Body of pancreas (tissue), 4 donors: Measurements from ENCODE around the gene CYP26C1. TPM values are rescaled to one million over a fixed set of nuclear protein-coding genes. Genes with fewer than 3 reads are reported as not detected.

Source experiments
- ATAC-seq: fragments of 150-250 bp; one replicate; pipeline ENCODE4 v1.9.1; 2016
- DNase-seq, 4 donors: peaks; one replicate each; pipeline ENCODE4 v3.0.0-alpha.2; 2019
- H3K27ac ChIP-seq, 4 donors: fragments of 200-600 bp; sonication (generic); 1 replicate in 3 of 4; 2 replicates in 1 of 4; pipeline versions ENCODE4 v1.5.1 to v1.6.1; 2016 to 2019; ENCODE audit warnings: mild to moderate bottlenecking in 1 of 4, mixed read lengths in 1 of 4, moderate library complexity in 1 of 4
- H3K27me3 ChIP-seq, 2 donors: fragments of 200-600 bp; sonication (generic); one replicate each; pipeline ENCODE4 v1.6.0; 2016; ENCODE audit warnings: mild to moderate bottlenecking in 1 of 2
- H3K36me3 ChIP-seq, 2 donors: fragments of 200-600 bp; sonication (generic); replicated peaks in 1 of 2; 2 replicates each; pipeline ENCODE4 v1.5.1; 2016; ENCODE audit warnings: low read depth in 2 of 2; ENCODE audit not compliant: insufficient read depth in 1 of 2
- H3K4me1 ChIP-seq: fragments of 200-600 bp; sonication (generic); one replicate; pipeline ENCODE4 v1.6.0; 2016
- H3K4me3 ChIP-seq, 2 donors: fragments of 200-600 bp; sonication (generic); 1 replicate in 1 of 2; 2 replicates in 1 of 2; pipeline ENCODE4 v1.5.1; 2016 to 2019
- H3K9me3 ChIP-seq, 3 donors: fragments of 200-600 bp; sonication (generic); 1 replicate in 2 of 3; 2 replicates in 1 of 3; pipeline ENCODE4 v1.5.1; 2016
- POLR2A ChIP-seq, 3 donors: fragments of 450-650 bp; IDR thresholded peaks; one replicate each; pipeline ENCODE4 v1.6.1; 2016; ENCODE audit warnings: antibody characterized with exemption in 3 of 3, mild to moderate bottlenecking in 2 of 3
- WGBS, 2 donors: methylation state at CpG; one replicate each; pipeline ENCODE4 v1.1.5; 2017; 5-methylcytosine and 5-hydroxymethylcytosine counted together
- intact Hi-C: fragments of 100-400 bp; cut with DNase I; formaldehyde crosslinking; loops from one replicate; pipeline ENCODE4 v1.15.1; 2023
- total RNA-seq, 2 donors: library from RNA; depleted of rRNA; stranded (reverse); fragments of >200 nt; gene quantifications; one replicate each; pipeline ENCODE4 v1.1.0, GENCODE V29; 2016
- TF ChIP-seq, protein P1 (sequence below), 7 experiments: fragments of 450-650 bp in 4 of 7; fragments of 200-600 bp in 3 of 7; sonication (generic) in 3 of 7; IDR thresholded peaks; one replicate each; pipeline ENCODE4 v1.5.1; 2016 to 2019; ENCODE audit warnings: antibody characterized with exemption in 7 of 7

CYP26C1 gene
- total RNA-seq, 2 donors from 2014 or later: 0.33 to 0.52 TPM

DNA sequence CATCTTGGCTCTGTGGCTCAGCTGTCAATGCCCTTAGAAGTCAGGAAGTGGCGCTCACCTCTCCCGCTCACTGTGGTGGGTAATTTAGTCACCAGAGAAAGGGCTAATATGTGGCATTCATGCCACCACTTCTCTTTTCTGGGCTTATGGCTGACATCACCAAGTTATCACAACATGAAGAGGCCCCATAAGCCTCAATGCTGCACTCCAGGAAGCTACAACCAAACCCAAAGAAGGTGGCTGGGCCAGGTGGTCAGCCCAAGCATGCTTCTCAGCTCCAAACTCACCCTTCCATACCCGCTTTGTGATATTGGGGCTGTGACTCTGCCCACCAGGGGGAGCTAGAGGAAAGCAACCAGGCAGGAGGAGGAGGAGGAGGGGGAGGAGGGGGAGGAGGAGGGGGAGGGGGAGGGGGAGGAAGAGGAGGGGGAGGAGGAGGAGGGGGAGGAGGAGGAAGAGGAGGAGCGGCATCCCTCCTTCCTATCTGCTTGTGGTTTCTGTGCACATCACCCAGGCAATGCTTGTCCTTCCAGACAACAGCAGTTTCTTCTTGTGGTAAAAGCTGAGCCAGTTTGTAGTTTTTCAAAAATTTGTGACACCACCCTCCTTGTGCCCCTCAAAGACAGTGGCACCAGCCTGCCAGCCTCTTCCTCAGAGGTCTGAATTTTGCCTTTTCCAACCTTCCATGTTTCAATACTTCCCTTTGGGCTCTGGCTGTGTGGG is 55.2 kb downstream of the CYP26C1 start:
- ATAC-seq: no peak
- Histone ChIP-seq H3K9me3 (no peaks in the 10 kb centered on the region), H3K27ac (no peak overlapping the region), H3K4me1 (no peaks in the 10 kb centered on the region), H3K4me3 (no peak overlapping the region), H3K36me3 (no peaks in the 10 kb centered on the region), H3K27me3 (no peaks in the 10 kb centered on the region)
- WGBS, 2 donors: 65 to 76% methylated on average over 3 to 4 of the region's 4 CpGs
- TF ChIP-seq, protein P1, sequence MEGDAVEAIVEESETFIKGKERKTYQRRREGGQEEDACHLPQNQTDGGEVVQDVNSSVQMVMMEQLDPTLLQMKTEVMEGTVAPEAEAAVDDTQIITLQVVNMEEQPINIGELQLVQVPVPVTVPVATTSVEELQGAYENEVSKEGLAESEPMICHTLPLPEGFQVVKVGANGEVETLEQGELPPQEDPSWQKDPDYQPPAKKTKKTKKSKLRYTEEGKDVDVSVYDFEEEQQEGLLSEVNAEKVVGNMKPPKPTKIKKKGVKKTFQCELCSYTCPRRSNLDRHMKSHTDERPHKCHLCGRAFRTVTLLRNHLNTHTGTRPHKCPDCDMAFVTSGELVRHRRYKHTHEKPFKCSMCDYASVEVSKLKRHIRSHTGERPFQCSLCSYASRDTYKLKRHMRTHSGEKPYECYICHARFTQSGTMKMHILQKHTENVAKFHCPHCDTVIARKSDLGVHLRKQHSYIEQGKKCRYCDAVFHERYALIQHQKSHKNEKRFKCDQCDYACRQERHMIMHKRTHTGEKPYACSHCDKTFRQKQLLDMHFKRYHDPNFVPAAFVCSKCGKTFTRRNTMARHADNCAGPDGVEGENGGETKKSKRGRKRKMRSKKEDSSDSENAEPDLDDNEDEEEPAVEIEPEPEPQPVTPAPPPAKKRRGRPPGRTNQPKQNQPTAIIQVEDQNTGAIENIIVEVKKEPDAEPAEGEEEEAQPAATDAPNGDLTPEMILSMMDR (IDR thresholded peaks at IDR 0.05): peak in 6 of 7 experiments; percentile 32 to 46 (median 37)
- TF ChIP-seq POLR2A (IDR thresholded peaks at IDR 0.05): no peak
- DNase-seq: peak; percentile 52 to 73 (median 64)
- intact Hi-C loops: no loop called here

Other genes with a start within 250 kb of the CYP26C1 start
- 10 to 100 TPM; 13.2 to 70.8 TPM for gene EXOC6, start 212.3 kb upstream of the CYP26C1 start, total RNA-seq
- 1 to 10 TPM in 1 of 2 donors, not detected in 1; 5.6 TPM for gene CYP26A1, start 13.1 kb downstream of the CYP26C1 start, total RNA-seq